Neuronal stem cell (in vitro differentiated cells): ENCODE data around the gene WDR72.
"Not testable (repeated sequence)": the region's sequence is repeated elsewhere in the genome, so short reads cannot be mapped to it uniquely, and the experiment has no call there.

ENCODE experiments used
- DNase-seq: peaks from one replicate; pipeline ENCODE4 v3.0.0-alpha.2; 2013; ENCODE audit warnings: low spot score
- H2AFZ ChIP-seq: one replicate; pipeline ENCODE4 v1.6.1; 2013; ENCODE audit warnings: mild to moderate bottlenecking, low read length, inconsistent platforms
- H2AK5ac ChIP-seq: 2 replicates; pipeline ENCODE4 v1.6.1; 2013; ENCODE audit warnings: low read depth, mild to moderate bottlenecking, inconsistent platforms, low read length, moderate library complexity, mixed read lengths
- H2BK120ac ChIP-seq: 2 replicates; pipeline ENCODE4 v1.6.1; 2013; ENCODE audit warnings: low read depth, mild to moderate bottlenecking, inconsistent platforms, low read length, moderate library complexity, mixed read lengths
- H2BK12ac ChIP-seq: one replicate; pipeline ENCODE4 v1.6.1; 2013; ENCODE audit warnings: low read length, inconsistent platforms
- H2BK15ac ChIP-seq: 2 replicates; pipeline ENCODE4 v1.6.1; 2013; ENCODE audit warnings: mild to moderate bottlenecking, low read length, inconsistent platforms, mixed read lengths
- H2BK5ac ChIP-seq: one replicate; pipeline ENCODE4 v1.6.1; 2013; ENCODE audit warnings: inconsistent platforms, mild to moderate bottlenecking, low read length, moderate library complexity
- H3K14ac ChIP-seq: one replicate; pipeline ENCODE4 v1.6.1; 2013; ENCODE audit warnings: low read length, inconsistent platforms
- H3K18ac ChIP-seq: 2 replicates; pipeline ENCODE4 v1.6.1; 2013; ENCODE audit warnings: low read length, inconsistent platforms
- H3K23ac ChIP-seq: 2 replicates; pipeline ENCODE4 v1.6.1; 2013; ENCODE audit warnings: low read depth, mild to moderate bottlenecking, mixed read lengths, low read length, inconsistent platforms; ENCODE audit not compliant: poor library complexity
- H3K27ac ChIP-seq: replicated peaks from 3 replicates; pipeline ENCODE4 v1.5.1; 2013; ENCODE audit warnings: low read length, inconsistent platforms
- H3K27me3 ChIP-seq, 3 experiments: 2 replicates each; pipeline ENCODE4 v1.6.1; 2013; ENCODE audit warnings: low read length in 3 of 3, mild to moderate bottlenecking in 2 of 3, inconsistent platforms in 1 of 3, low read depth in 1 of 3, mixed read lengths in 1 of 3, moderate library complexity in 1 of 3; ENCODE audit not compliant: control insufficient read depth in 3 of 3, insufficient read depth in 3 of 3
- H3K36me3 ChIP-seq, 2 donors: replicated peaks in 1 of 2; 2 replicates each; pipeline ENCODE4 v1.6.1; 2013; ENCODE audit warnings: low read length in 2 of 2; ENCODE audit not compliant: control insufficient read depth in 2 of 2, insufficient read depth in 2 of 2
- H3K4ac ChIP-seq: 2 replicates; pipeline ENCODE4 v1.6.1; 2013; ENCODE audit warnings: inconsistent platforms, mild to moderate bottlenecking, low read length, moderate library complexity
- H3K4me1 ChIP-seq, 2 donors: 1 replicate in 1 of 2; 2 replicates in 1 of 2; pipeline ENCODE4 v1.6.1; 2013; ENCODE audit warnings: low read length in 2 of 2, low read depth in 1 of 2; ENCODE audit not compliant: control insufficient read depth in 2 of 2, insufficient read depth in 1 of 2
- H3K4me2 ChIP-seq: one replicate; pipeline ENCODE4 v1.6.1; 2013; ENCODE audit warnings: mild to moderate bottlenecking, low read length, inconsistent platforms; ENCODE audit not compliant: insufficient read depth, poor library complexity, severe bottlenecking
- H3K4me3 ChIP-seq, 2 donors: 2 replicates each; pipeline ENCODE4 v1.5.1; 2013; ENCODE audit warnings: low read length in 2 of 2, mild to moderate bottlenecking in 2 of 2, inconsistent platforms in 1 of 2, moderate library complexity in 1 of 2
- H3K79me1 ChIP-seq: one replicate; pipeline ENCODE4 v1.6.1; 2013; ENCODE audit warnings: low read depth, mild to moderate bottlenecking, inconsistent platforms, low read length, moderate library complexity
- H3K9ac ChIP-seq: one replicate; pipeline ENCODE4 v1.6.1; 2013; ENCODE audit warnings: mild to moderate bottlenecking, low read depth, low read length, inconsistent platforms; ENCODE audit not compliant: poor library complexity
- H3K9me3 ChIP-seq, 2 donors: replicated peaks in 1 of 2; 2 replicates each; pipeline versions ENCODE3 to v1.6.1; 2013; ENCODE audit warnings: low read length in 2 of 2, mild to moderate bottlenecking in 2 of 2, inconsistent platforms in 1 of 2, low read depth in 1 of 2, mixed read lengths in 1 of 2, moderate library complexity in 1 of 2; ENCODE audit not compliant: control insufficient read depth in 2 of 2, insufficient read depth in 1 of 2
- H4K8ac ChIP-seq: one replicate; pipeline ENCODE4 v1.6.1; 2013; ENCODE audit warnings: low read depth, mild to moderate bottlenecking, inconsistent platforms, low read length, moderate library complexity
- H4K91ac ChIP-seq: one replicate; pipeline ENCODE4 v1.6.1; 2013; ENCODE audit warnings: low read length, low read depth, mild to moderate bottlenecking, inconsistent platforms; ENCODE audit not compliant: poor library complexity
- WGBS, 2 donors: extraction: QIAGEN DNeasy Blood & Tissue Kit; methylation state at CpG; one replicate each; pipeline ENCODE4 v1.1.7; 2013; ENCODE audit warnings: missing lambda C conversion rate in 2 of 2, mixed read lengths in 1 of 2; ENCODE audit not compliant: insufficient read length in 2 of 2, insufficient replicate concordance in 1 of 2; ENCODE audit errors: extremely low coverage in 2 of 2; 5-methylcytosine and 5-hydroxymethylcytosine counted together

Gene WDR72

DNA sequence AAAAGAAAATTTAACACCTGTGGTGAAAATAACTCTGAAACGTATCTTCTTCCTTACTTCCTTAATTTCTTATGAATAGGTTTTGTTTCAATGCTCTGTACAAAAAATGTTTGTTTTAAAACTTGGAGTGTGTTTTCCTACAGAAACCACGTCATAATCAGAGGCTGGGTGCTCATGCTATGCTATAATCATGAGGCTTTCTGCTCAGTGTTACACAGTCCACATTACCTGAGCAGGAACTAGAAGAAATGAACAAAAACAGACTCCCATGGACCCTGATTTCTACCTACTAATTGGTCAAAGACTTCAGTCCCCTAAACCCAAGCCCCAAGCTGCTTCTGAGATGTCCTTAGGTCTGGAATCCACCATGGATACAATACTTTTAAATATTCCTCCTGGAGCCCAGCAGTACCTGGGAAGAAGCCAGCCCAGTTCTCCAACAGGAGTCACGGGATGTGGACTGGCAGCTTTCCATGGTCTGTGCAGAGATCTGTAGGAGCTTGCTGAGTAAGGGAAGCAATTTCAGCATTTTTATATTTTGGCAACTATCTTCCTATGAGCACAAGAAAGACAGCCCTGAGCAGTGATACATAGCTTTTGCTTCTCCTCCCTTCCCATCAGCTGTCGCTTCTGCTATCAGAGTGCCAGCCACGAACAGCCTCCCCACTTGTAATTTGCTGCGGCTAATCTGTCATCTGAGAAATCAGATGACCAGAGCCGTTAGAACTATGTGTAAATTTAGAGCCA, 65.6 kb downstream of the WDR72 start:
- no peak overlapping the region for H2BK12ac ChIP-seq
- H2AFZ ChIP-seq: no peak overlapping the region
- no peak overlapping the region for H2AK5ac ChIP-seq
- no peak overlapping the region for H3K4ac ChIP-seq
- H3K27me3 ChIP-seq: peaks cover 0 to 14% (median 0%) of the 10 kb centered on the region in 3 experiments
- no peak overlapping the region for H3K4me2 ChIP-seq
- H2BK120ac ChIP-seq: no peak overlapping the region
- no peak overlapping the region for H3K23ac ChIP-seq
- no peak overlapping the region for H3K4me3 ChIP-seq
- H2BK5ac ChIP-seq: no peak overlapping the region
- no peak overlapping the region for H2BK15ac ChIP-seq
- H4K8ac ChIP-seq: no peak overlapping the region
- H3K18ac ChIP-seq: no peak overlapping the region
- no CpG with 5 or more reads among the region's 7 CpGs for WGBS, 2 donors
- H3K9ac ChIP-seq: no peak overlapping the region
- no peaks in the 10 kb centered on the region for H3K9me3 ChIP-seq
- no peaks in the 10 kb centered on the region for H3K36me3 ChIP-seq
- no peaks in the 10 kb centered on the region for H3K4me1 ChIP-seq
- no peak for DNase-seq
- H4K91ac ChIP-seq: no peak overlapping the region
- no peak overlapping the region for H3K27ac ChIP-seq
- H3K79me1 ChIP-seq: no peaks in the 10 kb centered on the region
- H3K14ac ChIP-seq: no peak overlapping the region

DNA sequence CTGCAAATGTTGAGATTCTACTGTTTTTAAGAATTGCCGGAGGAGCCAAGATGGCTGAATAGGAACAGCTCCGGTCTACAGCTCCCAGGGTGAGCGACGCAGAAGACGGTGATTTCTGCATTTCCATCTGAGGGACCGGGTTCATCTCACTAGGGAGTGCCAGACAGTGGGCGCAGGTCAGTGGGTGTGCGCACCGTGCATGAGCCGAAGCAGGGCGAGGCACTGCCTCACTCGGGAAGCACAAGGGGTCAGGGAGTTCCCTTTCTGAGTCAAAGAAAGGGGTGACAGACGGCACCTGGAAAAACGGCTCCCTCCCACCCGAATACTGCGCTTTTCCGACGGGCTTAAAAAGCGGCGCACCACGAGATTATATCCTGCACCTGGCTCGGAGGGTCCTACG, 75.3 kb downstream of the WDR72 start:
- not testable (repeated sequence) for H3K27me3 ChIP-seq, H3K9ac ChIP-seq, H3K79me1 ChIP-seq, H3K14ac ChIP-seq, H2BK120ac ChIP-seq, H2AFZ ChIP-seq, H3K4me1 ChIP-seq, H3K9me3 ChIP-seq, H4K91ac ChIP-seq, H3K4me2 ChIP-seq, DNase-seq, H2BK5ac ChIP-seq, H2BK12ac ChIP-seq, H3K27ac ChIP-seq, H3K36me3 ChIP-seq, H2BK15ac ChIP-seq, H3K18ac ChIP-seq, H3K23ac ChIP-seq, H2AK5ac ChIP-seq, H3K4me3 ChIP-seq, H4K8ac ChIP-seq, H3K4ac ChIP-seq
- no CpG with 5 or more reads among the region's 23 CpGs for WGBS, 2 donors

DNA sequence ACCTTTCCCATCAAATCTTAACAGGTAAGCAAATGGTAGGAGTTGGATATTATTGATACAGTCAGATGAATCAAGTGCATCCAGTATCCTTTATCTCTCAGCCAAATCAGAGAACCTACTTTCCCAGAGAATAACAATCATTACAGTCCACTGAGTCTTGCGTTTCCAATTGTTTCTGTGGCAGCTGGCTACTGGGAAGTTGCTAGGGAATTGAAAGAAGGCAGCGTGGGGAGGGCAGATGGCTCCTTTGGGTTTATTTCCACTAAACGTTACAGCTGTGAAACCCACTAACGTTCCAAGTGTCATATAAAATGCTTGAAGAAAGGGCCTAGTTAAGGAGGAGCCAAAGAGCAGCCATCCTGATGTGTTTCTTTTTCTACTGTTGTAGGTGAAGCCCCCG, 78.4 kb downstream of the WDR72 start:
- Histone ChIP-seq H2BK120ac (no peak overlapping the region), H3K9me3 (no peaks in the 10 kb centered on the region), H3K23ac (no peak overlapping the region), H2AK5ac (no peak overlapping the region), H3K4me3 (no peak overlapping the region), H3K18ac (no peak overlapping the region), H3K27ac (no peak overlapping the region), H3K79me1 (no peaks in the 10 kb centered on the region), H3K27me3 (no peaks in the 10 kb centered on the region), H2BK15ac (no peak overlapping the region), H2BK5ac (no peak overlapping the region), H3K4me1 (peaks cover 6% of the 10 kb centered on the region in 2 donors), H3K4me2 (no peak overlapping the region), H4K91ac (no peak overlapping the region), H4K8ac (no peak overlapping the region), H3K9ac (no peak overlapping the region), H2BK12ac (no peak overlapping the region), H3K4ac (no peak overlapping the region), H2AFZ (peak overlapping the region; percentile 10), H3K36me3 (no peaks in the 10 kb centered on the region), H3K14ac (no peak overlapping the region)
- no peak for DNase-seq
- no CpG with 5 or more reads among the region's 5 CpGs for WGBS, 2 donors

DNA sequence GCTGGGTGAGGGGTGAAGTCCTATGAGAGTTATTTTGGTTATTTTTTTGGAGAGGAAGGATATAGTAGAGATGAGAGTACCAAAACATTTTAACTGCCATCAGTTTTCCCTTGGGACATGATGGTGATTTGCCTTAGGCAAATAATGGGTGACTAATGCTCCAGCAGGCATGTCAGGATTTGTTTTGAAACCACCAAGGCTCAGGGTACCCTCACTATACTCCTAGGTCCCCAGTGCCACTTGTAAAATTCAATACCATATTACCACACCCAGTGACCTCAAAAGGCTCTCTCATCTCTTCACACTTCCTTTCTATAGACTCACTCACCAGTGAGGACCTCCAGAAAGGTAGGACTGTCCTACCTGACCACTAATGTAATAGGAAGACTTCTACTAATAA, 83.6 kb downstream of the WDR72 start:
- no peak overlapping the region for H2BK120ac ChIP-seq
- no peak overlapping the region for H4K91ac ChIP-seq
- H3K4me2 ChIP-seq: no peak overlapping the region
- H2BK12ac ChIP-seq: no peak overlapping the region
- H4K8ac ChIP-seq: no peak overlapping the region
- no peaks in the 10 kb centered on the region for H3K36me3 ChIP-seq
- H2BK5ac ChIP-seq: no peak overlapping the region
- H2BK15ac ChIP-seq: no peak overlapping the region
- H3K27me3 ChIP-seq: peaks cover 0 to 12% (median 0%) of the 10 kb centered on the region in 3 experiments
- H3K14ac ChIP-seq: no peak overlapping the region
- H3K27ac ChIP-seq: no peak overlapping the region
- no peak overlapping the region for H2AK5ac ChIP-seq
- H3K23ac ChIP-seq: no peak overlapping the region
- no peak overlapping the region for H3K18ac ChIP-seq
- no peak overlapping the region for H3K4me3 ChIP-seq
- peaks cover under 1 to 3% of the 10 kb centered on the region in 2 donors for H3K4me1 ChIP-seq
- no peak overlapping the region for H3K9ac ChIP-seq
- H2AFZ ChIP-seq: no peak overlapping the region
- H3K9me3 ChIP-seq: no peaks in the 10 kb centered on the region
- no peak overlapping the region for H3K4ac ChIP-seq
- no peaks in the 10 kb centered on the region for H3K79me1 ChIP-seq
- no peak for DNase-seq
